GM10266 (cell line): ENCODE data around the gene ZNF91.
"Not testable (repeated sequence)": the region's sequence is repeated elsewhere in the genome, so short reads cannot be mapped to it uniquely, and the experiment has no call there.

ENCODE experiments used
- DNase-seq: peaks from one replicate; pipeline ENCODE4 v3.0.0; 2012; ENCODE audit errors: extremely low spot score
- CTCF ChIP-seq: IDR thresholded peaks from 2 replicates; pipeline ENCODE4 v1.5.1; 2012; ENCODE audit warnings: mild to moderate bottlenecking, low read depth; ENCODE audit not compliant: control insufficient read depth, insufficient read depth; ENCODE audit errors: missing control alignments

The ZNF91 gene

GRCh38 chr19:23420824-23421223 lies 25.6 kb upstream of the ZNF91 start:
- no peak for DNase-seq
- TF ChIP-seq CTCF, result no peak

DNA sequence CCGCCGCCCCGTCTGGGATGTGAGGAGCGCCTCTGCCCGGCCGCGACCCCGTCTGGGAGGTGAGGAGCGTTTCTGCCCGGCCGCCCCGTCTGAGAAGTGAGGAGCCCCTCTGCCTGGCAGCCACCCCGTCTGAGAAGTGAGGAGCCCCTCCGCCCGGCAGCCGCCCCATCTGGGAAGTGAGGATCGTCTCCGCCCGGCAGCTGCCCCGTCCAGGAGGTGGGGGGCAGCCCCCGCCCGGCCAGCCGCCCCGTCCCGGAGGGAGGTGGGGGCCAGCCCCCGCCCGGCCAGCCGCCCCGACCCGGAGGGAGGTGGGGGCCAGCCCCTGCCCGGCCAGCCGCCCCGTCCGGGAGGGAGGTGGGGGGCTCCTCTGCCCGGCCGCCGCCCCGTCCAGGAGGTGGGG lies 24.0 kb upstream of the ZNF91 start:
- not testable (repeated sequence) for DNase-seq

GRCh38 chr19:23415561-23416191 lies 20.4 kb upstream of the ZNF91 start:
- TF ChIP-seq CTCF, result no peak
- DNase-seq, result no peak

- DNase-seq, result no peak
- no peak for TF ChIP-seq CTCF
Observed at GRCh38 chr19:23415034-23415433, 19.8 kb upstream of the ZNF91 start.

DNA sequence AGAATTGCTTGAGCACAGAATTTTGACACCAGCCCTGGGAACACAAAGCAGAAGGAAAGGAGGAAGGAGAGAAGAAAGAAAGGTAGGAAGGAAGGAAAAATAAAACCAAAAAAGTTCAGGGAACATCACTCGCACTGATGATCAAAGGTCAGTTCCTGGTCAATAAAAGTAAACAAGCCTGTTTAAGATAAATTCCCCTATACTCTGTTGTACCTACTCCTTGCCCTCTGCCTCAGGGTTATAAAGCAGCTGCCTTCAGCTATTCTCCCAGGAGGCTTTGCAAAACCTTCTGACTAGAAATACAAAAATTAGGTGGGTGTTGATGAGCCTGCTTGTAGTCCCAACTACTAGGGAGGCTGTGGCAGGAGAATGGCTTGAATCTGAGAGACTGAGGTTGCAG lies 14.9 kb upstream of the ZNF91 start:
- TF ChIP-seq CTCF, result no peak

DNA sequence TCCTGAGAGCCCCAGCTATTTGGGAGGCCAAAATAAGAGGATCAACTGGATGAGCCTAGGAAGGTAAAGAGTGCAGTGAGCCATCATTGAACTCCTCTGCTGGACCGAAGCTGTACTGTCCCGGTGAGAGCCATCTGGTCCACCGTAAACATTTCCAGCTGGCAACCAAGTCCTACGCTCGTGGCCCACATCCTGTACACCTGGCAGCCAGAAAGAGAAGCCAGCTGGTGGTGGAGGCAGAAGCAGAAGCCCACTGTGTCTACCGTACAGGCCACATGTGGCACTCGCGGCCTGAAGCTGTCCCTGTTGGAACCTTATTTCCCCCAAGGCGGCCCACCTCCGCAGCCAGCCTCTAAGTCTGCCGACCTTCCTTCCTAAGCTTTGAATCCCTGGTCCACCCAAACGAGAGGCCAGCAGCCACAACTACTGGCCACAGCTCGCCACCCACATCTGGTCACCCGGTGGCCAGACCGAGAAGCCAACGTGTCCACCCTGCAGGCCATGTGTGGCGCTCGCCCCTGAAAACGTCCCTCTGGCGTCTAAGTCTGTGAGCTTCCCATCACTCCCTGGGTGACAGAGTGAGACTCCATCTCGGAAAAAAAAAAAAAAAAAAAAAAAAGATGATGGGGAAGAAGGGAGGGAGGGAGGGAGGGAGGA lies 14.2 kb upstream of the ZNF91 start:
- no peak for TF ChIP-seq CTCF
- DNase-seq, result no peak

More for the DNA sequence above, 14.9 kb upstream of the ZNF91 start:
- no peak for DNase-seq

- TF ChIP-seq CTCF, result no peak
Observed at GRCh38 chr19:23407616-23408133, 12.4 kb upstream of the ZNF91 start.

More at GRCh38 chr19:23407616-23408133, 12.4 kb upstream of the ZNF91 start:
- no peak for DNase-seq
